ENCODE results near the gene DGCR8.

The DGCR8 gene

GRCh38 chr22:20156042-20156389 is 76.0 kb downstream of the DGCR8 start:
- Histone ChIP-seq H2AFZ (ENCODE audit: low read length) (peak overlapping the region; percentile 42), H3K4ac (ENCODE audit: low read length) (no peak overlapping the region), H3K18ac (ENCODE audit: low read length) (peak overlapping the region; percentile 27), H3K4me2 (ENCODE audit: insufficient read depth, low read length, poor library complexity, severe bottlenecking) (no peak overlapping the region), H2BK120ac (ENCODE audit: low read depth, low read length) (no peak overlapping the region), H3K14ac (ENCODE audit: low read length) (peak overlapping the region; percentile 14), H3K9me3 (replicated peaks in 1 of 2; ENCODE audit: control insufficient read depth in 2 of 2, insufficient read depth in 1 of 2, low read depth in 1 of 2, low read length in 2 of 2) (peaks cover 0 to 2% of the 10 kb centered on the region in 2 donors), H2AK5ac (ENCODE audit: low read depth, low read length) (peak overlapping the region; percentile 78), H3K9ac (ENCODE audit: low read depth, low read length, poor library complexity) (peak overlapping the region; percentile 37), H3K27me3 (ENCODE audit: control insufficient read depth in 3 of 3, insufficient read depth in 3 of 3, low read depth in 1 of 3, low read length in 3 of 3) (no peaks in the 10 kb centered on the region), H4K8ac (ENCODE audit: low read depth, low read length) (no peak overlapping the region), H3K4me1 (ENCODE audit: control insufficient read depth in 2 of 2, insufficient read depth in 1 of 2, low read depth in 1 of 2, low read length in 2 of 2) (peaks cover 16 to 35% of the 10 kb centered on the region in 2 donors), H2BK12ac (ENCODE audit: low read length) (no peak overlapping the region), H3K4me3 (ENCODE audit: low read length in 2 of 2) (no peak overlapping the region), H3K27ac (replicated peaks; ENCODE audit: low read length) (no peak overlapping the region), H2BK5ac (ENCODE audit: low read length) (no peak overlapping the region), H3K36me3 (replicated peaks in 1 of 2; ENCODE audit: control insufficient read depth in 2 of 2, insufficient read depth in 2 of 2, low read length in 2 of 2) (no peaks in the 10 kb centered on the region), H3K79me1 (ENCODE audit: low read depth, low read length) (no peaks in the 10 kb centered on the region), H2BK15ac (ENCODE audit: low read length) (no peak overlapping the region), H4K91ac (ENCODE audit: low read depth, low read length, poor library complexity) (no peak overlapping the region), H3K23ac (ENCODE audit: low read depth, low read length, poor library complexity) (no peak overlapping the region)
- no peak for DNase-seq (ENCODE audit: low spot score)
- WGBS, 2 donors (ENCODE audit: extremely low coverage in 2 of 2, insufficient read length in 2 of 2, insufficient replicate concordance in 1 of 2): no CpG with 5 or more reads among the region's 7 CpGs

- Histone ChIP-seq H4K91ac (ENCODE audit: low read depth, low read length, poor library complexity) (no peak overlapping the region), H2AFZ (ENCODE audit: low read length) (peak overlapping the region; percentile 42), H3K36me3 (replicated peaks in 1 of 2; ENCODE audit: control insufficient read depth in 2 of 2, insufficient read depth in 2 of 2, low read length in 2 of 2) (no peaks in the 10 kb centered on the region), H3K27me3 (ENCODE audit: control insufficient read depth in 3 of 3, insufficient read depth in 3 of 3, low read depth in 1 of 3, low read length in 3 of 3) (no peaks in the 10 kb centered on the region), H2BK120ac (ENCODE audit: low read depth, low read length) (no peak overlapping the region), H3K79me1 (ENCODE audit: low read depth, low read length) (no peaks in the 10 kb centered on the region), H2BK12ac (ENCODE audit: low read length) (peak overlapping the region; percentile 12), H2AK5ac (ENCODE audit: low read depth, low read length) (peak overlapping the region; percentile 78), H3K27ac (replicated peaks; ENCODE audit: low read length) (no peak overlapping the region), H3K14ac (ENCODE audit: low read length) (peak overlapping the region; percentile 25), H3K4me1 (ENCODE audit: control insufficient read depth in 2 of 2, insufficient read depth in 1 of 2, low read depth in 1 of 2, low read length in 2 of 2) (peaks cover 15 to 35% of the 10 kb centered on the region in 2 donors), H3K4ac (ENCODE audit: low read length) (no peak overlapping the region), H3K9ac (ENCODE audit: low read depth, low read length, poor library complexity) (no peak overlapping the region), H2BK5ac (ENCODE audit: low read length) (no peak overlapping the region), H3K23ac (ENCODE audit: low read depth, low read length, poor library complexity) (peak overlapping the region; percentile 76), H2BK15ac (ENCODE audit: low read length) (no peak overlapping the region), H3K4me2 (ENCODE audit: insufficient read depth, low read length, poor library complexity, severe bottlenecking) (no peak overlapping the region), H3K18ac (ENCODE audit: low read length) (peak overlapping the region; percentile 30), H3K9me3 (replicated peaks in 1 of 2; ENCODE audit: control insufficient read depth in 2 of 2, insufficient read depth in 1 of 2, low read depth in 1 of 2, low read length in 2 of 2) (peaks cover 0 to 2% of the 10 kb centered on the region in 2 donors), H4K8ac (ENCODE audit: low read depth, low read length) (no peak overlapping the region), H3K4me3 (ENCODE audit: low read length in 2 of 2) (no peak overlapping the region)
- DNase-seq (ENCODE audit: low spot score): peak; percentile 81
- no CpG with 5 or more reads among the region's 17 CpGs for WGBS, 2 donors (ENCODE audit: extremely low coverage in 2 of 2, insufficient read length in 2 of 2, insufficient replicate concordance in 1 of 2)
Observed at GRCh38 chr22:20156611-20157429, 76.8 kb downstream of the DGCR8 start.

GRCh38 chr22:20157430-20158183 is 77.6 kb downstream of the DGCR8 start:
- Histone ChIP-seq H2BK120ac (ENCODE audit: low read depth, low read length) (no peak overlapping the region), H3K9ac (ENCODE audit: low read depth, low read length, poor library complexity) (no peak overlapping the region), H2BK5ac (ENCODE audit: low read length) (no peak overlapping the region), H3K79me1 (ENCODE audit: low read depth, low read length) (no peaks in the 10 kb centered on the region), H3K4me1 (ENCODE audit: control insufficient read depth in 2 of 2, insufficient read depth in 1 of 2, low read depth in 1 of 2, low read length in 2 of 2) (peaks cover 15 to 34% of the 10 kb centered on the region in 2 donors), H3K23ac (ENCODE audit: low read depth, low read length, poor library complexity) (peak overlapping the region; percentile 6), H3K18ac (ENCODE audit: low read length) (peak overlapping the region; percentile 83), H3K4ac (ENCODE audit: low read length) (no peak overlapping the region), H3K4me3 (ENCODE audit: low read length in 2 of 2) (no peak overlapping the region), H2AK5ac (ENCODE audit: low read depth, low read length) (peak overlapping the region; percentile 97), H3K36me3 (replicated peaks in 1 of 2; ENCODE audit: control insufficient read depth in 2 of 2, insufficient read depth in 2 of 2, low read length in 2 of 2) (no peaks in the 10 kb centered on the region), H3K27me3 (ENCODE audit: control insufficient read depth in 3 of 3, insufficient read depth in 3 of 3, low read depth in 1 of 3, low read length in 3 of 3) (no peaks in the 10 kb centered on the region), H2BK12ac (ENCODE audit: low read length) (peak overlapping the region; percentile 75), H2BK15ac (ENCODE audit: low read length) (peak overlapping the region; percentile 85), H4K91ac (ENCODE audit: low read depth, low read length, poor library complexity) (no peak overlapping the region), H4K8ac (ENCODE audit: low read depth, low read length) (no peak overlapping the region), H2AFZ (ENCODE audit: low read length) (no peak overlapping the region), H3K27ac (replicated peaks; ENCODE audit: low read length) (no peak overlapping the region), H3K14ac (ENCODE audit: low read length) (peak overlapping the region; percentile 56), H3K4me2 (ENCODE audit: insufficient read depth, low read length, poor library complexity, severe bottlenecking) (no peak overlapping the region), H3K9me3 (replicated peaks in 1 of 2; ENCODE audit: control insufficient read depth in 2 of 2, insufficient read depth in 1 of 2, low read depth in 1 of 2, low read length in 2 of 2) (peaks cover 0 to 2% of the 10 kb centered on the region in 2 donors)
- WGBS, 2 donors (ENCODE audit: extremely low coverage in 2 of 2, insufficient read length in 2 of 2, insufficient replicate concordance in 1 of 2): no CpG with 5 or more reads among the region's 15 CpGs
- no peak for DNase-seq (ENCODE audit: low spot score)

Measured in neuronal stem cell (in vitro differentiated cells).